Stomach (tissue), 9 donors: Measurements from ENCODE around the gene NTM. TPM values are rescaled to one million over a fixed set of nuclear protein-coding genes. Genes with fewer than 3 reads are reported as not detected.

Source experiments
- DNase-seq, 2 donors: peaks; one replicate each; pipeline versions ENCODE4 v3.0.0 to v3.0.0-alpha.2; 2013 to 2019
- H3K27ac ChIP-seq, 5 donors: fragments of 200-600 bp in 4 of 5; sonication (generic) in 4 of 5; one replicate each; pipeline ENCODE4 v1.5.1; 2013 to 2019; ENCODE audit warnings: mild to moderate bottlenecking in 1 of 5, moderate library complexity in 1 of 5
- H3K27me3 ChIP-seq, 3 donors: fragments of 200-600 bp; sonication (generic); one replicate each; pipeline ENCODE4 v1.5.1; 2017 to 2019; ENCODE audit warnings: mixed run types in 1 of 3
- H3K36me3 ChIP-seq, 4 donors: fragments of 200-600 bp; sonication (generic); 1 replicate in 3 of 4; 2 replicates in 1 of 4; pipeline ENCODE4 v1.5.1; 2016 to 2019
- H3K4me1 ChIP-seq, 4 donors: fragments of 200-600 bp; sonication (generic); one replicate each; pipeline ENCODE4 v1.5.1; 2016 to 2019
- H3K4me3 ChIP-seq, 4 donors: fragments of 200-600 bp; sonication (generic) in 3 of 4; one replicate each; pipeline ENCODE4 v1.5.1; 2016 to 2019; ENCODE audit warnings: mild to moderate bottlenecking in 1 of 4
- H3K9me3 ChIP-seq, 4 donors: fragments of 200-600 bp; sonication (generic); one replicate each; pipeline ENCODE4 v1.5.1; 2016 to 2019
- EP300 ChIP-seq: sonication (generic); formaldehyde crosslinking; IDR thresholded peaks from one replicate; pipeline ENCODE4 v1.6.1; 2017; ENCODE audit warnings: antibody characterized with exemption
- POLR2A ChIP-seq, 4 donors: fragments of 450-650 bp; IDR thresholded peaks; one replicate each; pipeline ENCODE4 v1.6.1; 2016; ENCODE audit warnings: antibody characterized with exemption in 4 of 4, control low read depth in 2 of 4, mild to moderate bottlenecking in 1 of 4, moderate library complexity in 1 of 4
- POLR2AphosphoS5 ChIP-seq, 3 donors: sonication (generic); formaldehyde crosslinking; IDR thresholded peaks; one replicate each; pipeline ENCODE4 v1.6.1; 2016; ENCODE audit warnings: antibody characterized with exemption in 3 of 3
- WGBS, 5 donors: extraction: QIAGEN DNeasy Blood & Tissue Kit in 3 of 5; methylation state at CpG; one replicate each; pipeline versions ENCODE4 v1.1.5 to v1.1.7; 2013 to 2018; 5-methylcytosine and 5-hydroxymethylcytosine counted together
- intact Hi-C: fragments of 100-400 bp; cut with DNase I; formaldehyde crosslinking; loops from one replicate; pipeline ENCODE4 v1.15.1; 2023; ENCODE audit warnings: low total_unique reads
- polyA plus RNA-seq, 3 donors: library from polyadenylated mRNA; stranded (reverse); fragments of 200-250 nt; gene quantifications; one replicate each; pipeline ENCODE4 v1.2.3, GENCODE V29; 2013
- total RNA-seq, 5 donors: library from RNA; depleted of rRNA; stranded (reverse); fragments of >200 nt; gene quantifications; one replicate each; pipeline versions ENCODE4 v1.1.0 to v1.2.3, GENCODE V29; 2014 to 2016
- TF ChIP-seq, protein P1 (sequence below), 7 experiments: fragments of 450-650 bp in 4 of 7; fragments of 200-600 bp in 3 of 7; sonication (generic) in 3 of 7; IDR thresholded peaks; one replicate each; pipeline ENCODE4 v1.5.1; 2016 to 2019; ENCODE audit warnings: antibody characterized with exemption in 7 of 7, control low read depth in 2 of 7, mild to moderate bottlenecking in 1 of 7
- donor health status: healthy with polysubstance abuse.
- donor health status: Bipolar disorder and iron deficiency.
- donor health status: healthy.

The NTM gene
- total and polyA plus RNA-seq, 8 donors: 0.50 to 8.4 (median 1.3) TPM; not detected in 3

DNA sequence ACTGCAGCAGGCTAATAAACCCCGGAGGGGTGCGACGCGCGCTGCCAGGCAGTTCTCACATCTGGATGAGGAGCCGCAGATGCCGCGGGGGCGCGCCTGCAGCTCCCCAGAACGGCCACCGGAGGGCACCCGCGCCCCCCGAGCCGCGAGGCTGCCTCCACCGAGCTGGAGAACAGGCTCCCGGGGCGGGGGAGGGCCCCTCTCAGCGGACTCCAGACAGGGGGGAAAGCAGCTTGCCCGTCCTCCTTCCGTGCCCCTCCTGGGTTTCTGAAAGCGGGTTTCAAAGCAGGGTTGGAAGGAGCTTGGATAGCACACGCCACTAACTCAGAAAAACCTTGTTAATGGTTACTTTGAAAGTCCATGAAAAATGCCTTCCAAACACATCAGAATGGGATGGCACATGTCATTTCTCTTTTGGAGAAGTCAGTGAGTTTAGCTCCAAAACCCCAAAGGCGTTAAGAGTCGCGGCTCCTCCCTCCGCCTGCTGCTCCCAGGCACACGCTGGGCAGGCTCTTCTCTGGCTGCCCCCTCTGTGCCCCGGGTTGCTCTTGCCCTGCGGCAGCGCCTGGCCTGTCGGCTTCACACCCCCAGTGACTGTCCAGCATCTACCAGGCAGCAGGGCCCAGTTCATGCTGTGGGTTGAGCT is 317.8 kb downstream of the NTM start:
- Histone ChIP-seq H3K9me3 (no peaks in the 10 kb centered on the region), H3K27ac (no peak overlapping the region), H3K4me3 (no peak overlapping the region), H3K27me3 (peaks cover 0 to 90% (median 13%) of the 10 kb centered on the region in 3 donors), H3K4me1 (peaks cover 0 to 9% (median 7%) of the 10 kb centered on the region in 4 donors), H3K36me3 (no peaks in the 10 kb centered on the region)
- intact Hi-C loops: no loop called here
- TF ChIP-seq, protein P1, sequence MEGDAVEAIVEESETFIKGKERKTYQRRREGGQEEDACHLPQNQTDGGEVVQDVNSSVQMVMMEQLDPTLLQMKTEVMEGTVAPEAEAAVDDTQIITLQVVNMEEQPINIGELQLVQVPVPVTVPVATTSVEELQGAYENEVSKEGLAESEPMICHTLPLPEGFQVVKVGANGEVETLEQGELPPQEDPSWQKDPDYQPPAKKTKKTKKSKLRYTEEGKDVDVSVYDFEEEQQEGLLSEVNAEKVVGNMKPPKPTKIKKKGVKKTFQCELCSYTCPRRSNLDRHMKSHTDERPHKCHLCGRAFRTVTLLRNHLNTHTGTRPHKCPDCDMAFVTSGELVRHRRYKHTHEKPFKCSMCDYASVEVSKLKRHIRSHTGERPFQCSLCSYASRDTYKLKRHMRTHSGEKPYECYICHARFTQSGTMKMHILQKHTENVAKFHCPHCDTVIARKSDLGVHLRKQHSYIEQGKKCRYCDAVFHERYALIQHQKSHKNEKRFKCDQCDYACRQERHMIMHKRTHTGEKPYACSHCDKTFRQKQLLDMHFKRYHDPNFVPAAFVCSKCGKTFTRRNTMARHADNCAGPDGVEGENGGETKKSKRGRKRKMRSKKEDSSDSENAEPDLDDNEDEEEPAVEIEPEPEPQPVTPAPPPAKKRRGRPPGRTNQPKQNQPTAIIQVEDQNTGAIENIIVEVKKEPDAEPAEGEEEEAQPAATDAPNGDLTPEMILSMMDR (IDR thresholded peaks at IDR 0.05): peak in 4 of 7 experiments; percentile 43 to 92 (median 70)
- no peak for TF ChIP-seq EP300
- WGBS, 5 donors: 15 to 29% (median 17%) methylated on average over 17 to 34 of the region's 34 CpGs
- DNase-seq: peak; percentile 37 to 81

DNA sequence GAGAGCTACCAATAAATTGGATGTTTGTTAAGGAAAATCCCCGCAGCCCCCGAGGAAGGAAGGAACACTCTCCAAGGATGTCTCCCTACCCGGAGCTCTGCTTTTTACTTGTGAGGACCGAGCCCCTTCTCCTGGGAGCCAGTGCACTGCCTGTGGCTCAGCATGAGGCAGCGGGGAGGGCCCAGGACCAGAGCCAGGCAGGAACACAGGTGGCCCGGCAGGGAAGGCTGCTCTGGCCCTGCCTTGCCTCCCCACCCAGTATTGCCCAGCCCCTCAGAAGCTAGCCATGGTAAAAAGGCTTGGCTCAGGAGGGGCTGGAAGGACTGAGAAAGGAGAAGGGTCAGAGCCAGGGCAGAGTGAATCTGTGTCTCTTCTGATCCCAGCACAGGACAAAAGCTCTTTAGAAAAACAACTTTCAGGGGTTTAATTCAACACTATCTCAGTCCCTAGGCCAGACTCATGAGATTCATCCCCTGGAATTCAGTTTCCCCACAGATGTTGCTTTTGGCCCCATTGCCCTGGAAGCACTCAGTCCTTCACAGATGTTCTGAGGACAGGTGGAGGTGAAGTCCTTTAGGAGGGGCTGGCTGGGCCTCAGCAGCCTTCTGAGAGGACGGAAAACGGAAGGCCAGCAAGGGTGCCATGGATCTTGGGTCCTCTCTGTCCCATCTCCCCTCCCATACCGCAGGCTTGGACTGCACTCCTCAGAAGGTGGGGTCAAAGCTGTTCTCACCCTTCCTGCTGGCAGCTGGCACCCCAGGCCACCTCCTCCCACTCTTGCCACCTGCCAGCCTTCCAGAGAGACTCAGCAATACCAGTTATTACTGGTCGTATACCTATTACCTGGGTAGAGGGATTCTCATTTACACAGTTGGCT is 318.9 kb downstream of the NTM start:
- Histone ChIP-seq H3K4me3 (no peak overlapping the region), H3K4me1 (peaks cover 0 to 9% (median 8%) of the 10 kb centered on the region in 4 donors), H3K36me3 (no peaks in the 10 kb centered on the region), H3K27ac (no peak overlapping the region), H3K27me3 (peaks cover 0 to 89% (median 13%) of the 10 kb centered on the region in 3 donors), H3K9me3 (no peaks in the 10 kb centered on the region)
- DNase-seq: no peak
- TF ChIP-seq POLR2A (IDR thresholded peaks at IDR 0.05) (no peak), EP300 (no peak), POLR2AphosphoS5 (IDR thresholded peaks at IDR 0.05) (no peak)
- TF ChIP-seq, protein P1 (IDR thresholded peaks at IDR 0.05): no peak
- WGBS, 5 donors: 72 to 83% (median 81%) methylated on average over 10 of the region's 10 CpGs
- intact Hi-C loops: no loop called here

DNA sequence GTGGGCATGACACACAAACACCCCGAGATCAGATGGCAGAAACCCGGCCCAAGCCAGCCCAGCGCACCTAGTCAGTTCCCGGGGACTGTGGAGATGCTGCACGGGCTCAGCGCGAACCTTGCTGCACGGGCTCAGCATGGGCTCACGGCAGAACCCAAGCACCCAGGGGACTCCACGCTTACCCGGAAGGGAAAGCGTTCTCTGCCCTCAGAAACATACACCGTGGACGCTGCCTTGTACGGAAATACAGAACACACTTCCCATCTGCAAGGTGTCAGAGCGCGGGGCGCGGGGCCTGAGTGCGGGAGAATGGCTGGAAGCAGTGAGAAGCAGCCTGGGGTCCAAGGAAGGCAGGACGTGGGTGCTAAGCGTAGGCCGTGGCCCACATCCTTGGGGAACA is 319.9 kb downstream of the NTM start:
- no peaks in the 10 kb centered on the region for H3K36me3 ChIP-seq
- H3K4me3 ChIP-seq: no peak overlapping the region
- no peaks in the 10 kb centered on the region for H3K9me3 ChIP-seq
- WGBS, 5 donors: 91 to 96% (median 94%) methylated on average over 22 to 23 of the region's 23 CpGs
- no peak for DNase-seq
- peaks cover 5 to 19% (median 17%) of the 10 kb centered on the region in 4 donors for H3K4me1 ChIP-seq
- H3K27ac ChIP-seq: no peak overlapping the region
- intact Hi-C loops: no loop called here
- H3K27me3 ChIP-seq: peaks cover 0 to 85% (median 13%) of the 10 kb centered on the region in 3 donors
- no peak for TF ChIP-seq POLR2A (IDR thresholded peaks at IDR 0.05)
- no peak for TF ChIP-seq EP300

DNA sequence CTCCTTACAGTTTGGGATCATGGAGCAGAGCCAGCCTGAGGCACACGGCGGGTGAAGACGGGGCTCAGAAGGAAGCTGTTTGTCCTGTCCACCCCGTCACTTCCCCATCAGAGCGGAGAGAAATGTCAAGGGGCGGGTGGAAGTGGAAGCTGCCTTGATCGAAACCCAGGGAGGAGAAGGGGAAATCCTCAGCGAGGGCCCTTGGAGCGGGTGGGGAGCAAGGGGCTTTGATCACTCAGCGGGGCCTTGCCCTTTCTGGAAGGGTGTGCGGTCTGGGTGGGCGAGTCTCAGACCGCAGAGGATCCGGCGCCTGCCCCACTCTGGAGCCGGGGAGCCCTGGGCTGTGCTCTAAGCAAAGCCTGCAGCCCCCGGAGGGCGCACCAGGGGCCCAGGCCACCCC is 320.4 kb downstream of the NTM start:
- no peak overlapping the region for H3K4me3 ChIP-seq
- no peak overlapping the region for H3K27ac ChIP-seq
- intact Hi-C loops: no loop called here
- no peak for DNase-seq
- H3K9me3 ChIP-seq: no peaks in the 10 kb centered on the region
- 87 to 96% (median 92%) methylated on average over 14 to 18 of the region's 18 CpGs for WGBS, 5 donors
- no peaks in the 10 kb centered on the region for H3K36me3 ChIP-seq
- TF ChIP-seq, protein P1 (IDR thresholded peaks at IDR 0.05): no peak
- TF ChIP-seq POLR2AphosphoS5 (IDR thresholded peaks at IDR 0.05) (no peak), EP300 (no peak), POLR2A (IDR thresholded peaks at IDR 0.05) (no peak)
- peaks cover 0 to 85% (median 13%) of the 10 kb centered on the region in 3 donors for H3K27me3 ChIP-seq
- H3K4me1 ChIP-seq: peaks cover 5 to 19% (median 17%) of the 10 kb centered on the region in 4 donors
